GM19372 (cell line): ENCODE measurements around the gene FGF11.
A peak's percentile ranks its signal among the peaks of the same experiment; 100 is the strongest.

ENCODE experiments used
- ATAC-seq: cut with Tn5 transposase; IDR thresholded peaks from one replicate; pipeline ENCODE4 v1.9.1; 2021; ENCODE audit warnings: mild to moderate bottlenecking, low read depth, moderate library complexity; ENCODE audit not compliant: unreplicated experiment

FGF11 gene

DNA sequence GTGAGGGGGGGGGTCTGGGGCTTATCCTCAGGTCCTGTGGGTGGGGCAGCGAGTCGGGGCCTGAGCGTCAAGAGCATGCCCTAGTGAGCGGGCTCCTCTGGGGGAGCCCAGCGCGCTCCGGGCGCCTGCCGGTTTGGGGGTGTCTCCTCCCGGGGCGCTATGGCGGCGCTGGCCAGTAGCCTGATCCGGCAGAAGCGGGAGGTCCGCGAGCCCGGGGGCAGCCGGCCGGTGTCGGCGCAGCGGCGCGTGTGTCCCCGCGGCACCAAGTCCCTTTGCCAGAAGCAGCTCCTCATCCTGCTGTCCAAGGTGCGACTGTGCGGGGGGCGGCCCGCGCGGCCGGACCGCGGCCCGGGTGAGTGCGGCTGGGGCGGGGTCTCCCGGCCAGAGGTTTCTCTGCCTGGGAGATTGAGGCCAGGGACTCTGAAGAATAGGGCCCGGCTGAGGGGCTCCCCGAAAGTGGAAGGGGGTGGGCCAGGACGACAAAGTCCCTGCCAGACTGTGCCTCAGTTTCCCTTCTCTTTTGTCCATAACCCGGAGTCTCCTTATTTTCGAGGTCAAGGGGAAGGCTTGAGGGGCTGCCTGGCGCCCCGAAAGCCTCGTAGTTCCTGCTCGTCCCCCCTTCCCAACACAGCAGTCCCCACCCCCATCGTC lies at the start of gene FGF11:
TSS of gene FGF11 (plus strand) at position 51 of the 651 bp plus-strand sequence. CDS start at position 160, 109 bp downstream.
- ATAC-seq: no peak

DNA sequence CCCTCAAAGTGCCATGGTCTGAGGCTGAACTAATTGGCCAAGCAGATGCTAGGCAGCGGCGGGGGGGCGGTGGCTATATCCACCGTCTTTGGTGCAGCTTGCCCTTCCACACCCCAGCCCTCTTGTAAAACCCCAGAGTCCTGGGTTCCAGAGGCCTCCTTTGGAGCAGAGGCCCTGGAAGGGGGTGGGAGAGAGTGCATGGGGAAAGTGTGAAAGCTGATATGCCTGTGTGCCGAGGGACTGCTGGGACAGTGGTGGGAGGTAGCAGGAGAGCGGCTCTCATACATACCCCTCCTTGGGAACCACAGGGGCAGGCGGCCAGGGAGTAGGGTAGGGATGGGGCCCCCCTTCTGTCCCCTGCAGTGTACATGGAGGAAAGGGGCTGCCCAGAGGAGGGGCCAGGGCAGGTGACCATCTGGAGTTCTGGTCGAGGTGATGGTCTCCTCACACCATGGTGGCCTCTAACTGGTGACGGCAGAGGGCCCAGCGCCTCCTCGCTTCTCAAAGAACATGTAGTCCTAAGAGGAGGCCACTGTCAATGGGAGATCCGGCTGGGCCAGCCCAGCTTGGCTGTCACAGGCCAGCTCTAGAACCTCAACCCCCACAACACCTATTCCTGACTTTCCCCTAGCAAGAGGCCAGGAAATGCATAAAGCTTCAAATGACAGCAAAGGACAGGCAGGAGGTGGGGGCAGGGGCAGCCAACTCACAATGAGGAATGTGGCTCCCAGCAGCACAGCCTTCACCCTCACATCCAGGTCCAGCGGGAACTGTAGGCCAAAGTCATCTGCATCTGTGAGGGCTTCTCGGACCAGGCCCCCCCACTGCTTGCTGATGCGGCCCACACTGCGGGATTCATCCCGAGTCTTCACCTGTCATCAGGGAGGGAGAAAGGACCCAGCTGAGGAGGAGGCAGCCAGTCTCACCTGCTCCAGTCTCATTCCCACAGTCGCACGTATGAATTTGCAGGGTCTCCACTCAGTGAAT lies 49.1 kb upstream of the FGF11 start:
- ATAC-seq: no peak

- no peak for ATAC-seq
Measured at GRCh38 chr17:7391307-7391706, 48.0 kb upstream of the FGF11 start.

DNA sequence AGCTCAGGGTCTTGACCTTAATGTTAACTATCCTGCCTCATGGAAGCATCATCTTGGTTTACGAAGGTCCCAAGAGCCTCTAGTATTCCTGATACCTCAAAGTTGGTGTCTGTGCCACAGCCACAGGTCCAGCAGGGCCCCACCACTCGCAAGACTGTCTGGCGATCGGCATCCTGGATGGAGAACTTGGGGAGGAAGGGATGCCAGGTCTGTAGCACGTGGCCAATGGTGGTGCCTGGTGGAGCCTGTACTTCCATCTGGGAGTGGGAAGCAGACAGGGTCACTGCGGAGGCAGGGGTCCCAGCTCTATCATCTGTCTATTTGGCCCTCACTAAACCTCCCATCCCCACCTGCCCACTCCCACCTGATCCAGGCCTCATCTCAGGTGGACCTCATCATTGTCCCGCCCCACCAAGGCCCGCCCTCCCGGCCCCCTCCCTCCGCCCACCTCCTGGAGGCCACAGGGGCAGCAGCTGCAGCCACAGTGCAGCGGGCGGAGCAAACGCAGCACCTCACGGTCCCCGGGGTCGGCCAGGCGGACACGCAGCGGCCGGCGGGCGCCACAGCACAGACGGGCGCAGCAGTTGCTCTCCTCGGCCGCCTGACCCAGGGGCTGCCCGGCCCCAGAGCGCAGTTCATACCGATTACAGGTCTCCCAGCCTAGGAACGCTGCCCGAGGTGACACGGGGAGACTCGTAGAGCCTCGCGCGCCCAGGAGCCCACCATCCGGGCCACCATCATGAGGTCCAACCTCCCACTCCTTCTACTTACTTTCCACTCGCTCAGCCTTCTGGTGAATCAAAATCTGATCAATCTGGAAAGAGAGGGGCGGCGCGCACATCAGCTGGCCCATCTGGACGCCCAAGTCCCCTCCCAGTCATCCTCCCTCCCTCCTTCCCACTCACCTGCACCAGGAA lies 46.4 kb upstream of the FGF11 start:
- no peak for ATAC-seq

GRCh38 chr17:7393613-7394451 lies 45.5 kb upstream of the FGF11 start:
- peak; percentile 39 for ATAC-seq

DNA sequence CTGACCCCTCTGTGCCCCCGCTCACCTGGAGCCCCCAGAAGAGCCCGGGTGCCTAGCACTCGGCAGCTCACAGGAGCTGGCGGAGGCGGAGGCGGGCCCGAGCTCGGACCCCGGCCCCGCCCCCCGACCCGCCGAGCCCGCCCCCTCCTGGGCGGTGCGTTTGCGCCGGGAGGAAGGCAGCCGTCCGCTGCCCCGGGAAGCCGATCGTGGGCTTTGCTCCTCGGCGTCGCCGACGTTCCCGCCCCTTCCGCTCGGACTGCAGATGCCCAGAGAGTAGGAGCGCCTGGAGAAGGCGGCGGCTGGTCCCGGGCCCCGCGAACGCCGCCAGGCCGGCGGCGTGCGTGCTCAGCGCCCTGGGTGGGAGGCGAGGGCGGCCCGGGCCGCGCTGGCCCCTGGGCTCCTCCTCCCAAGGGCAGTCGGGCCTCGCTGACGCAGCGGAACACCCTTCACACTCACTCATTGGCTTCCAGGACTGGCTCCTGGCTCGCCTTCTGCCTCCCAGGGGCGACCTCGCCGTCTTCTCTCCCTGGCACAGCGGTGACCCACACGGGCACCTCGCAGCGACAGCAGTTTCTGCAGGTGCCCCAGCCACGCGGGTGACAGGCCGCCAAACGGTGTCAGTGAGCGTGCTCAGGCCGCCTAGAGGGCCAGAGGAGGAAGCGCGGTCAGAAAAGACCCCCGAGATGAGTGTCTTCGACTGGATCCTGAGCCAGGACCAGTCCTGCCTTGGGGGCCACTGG lies 44.7 kb upstream of the FGF11 start, which contains the start of gene PLSCR3:
TSS of gene PLSCR3 (minus strand) at position 74 of the 740 bp plus-strand sequence. CDS start 415 bp downstream, outside the sequence.
- peak; percentile 78 for ATAC-seq

- no peak for ATAC-seq
Measured at GRCh38 chr17:7396147-7396546, 43.2 kb upstream of the FGF11 start.

- no peak for ATAC-seq
Measured at GRCh38 chr17:7398612-7399011, 40.7 kb upstream of the FGF11 start.

- ATAC-seq: no peak
Measured at GRCh38 chr17:7403043-7403726, 36.1 kb upstream of the FGF11 start.

- ATAC-seq: peak; percentile 12
Measured at GRCh38 chr17:7403727-7403976, 35.7 kb upstream of the FGF11 start.

- peak; percentile 93 for ATAC-seq
Measured at GRCh38 chr17:7403977-7404736, 35.2 kb upstream of the FGF11 start, which contains the start of gene TMEM256. Gene TMEM256, minus strand, starts transcription at chr17:7404097. Its CDS starts 13 bp downstream, at chr17:7404084.

DNA sequence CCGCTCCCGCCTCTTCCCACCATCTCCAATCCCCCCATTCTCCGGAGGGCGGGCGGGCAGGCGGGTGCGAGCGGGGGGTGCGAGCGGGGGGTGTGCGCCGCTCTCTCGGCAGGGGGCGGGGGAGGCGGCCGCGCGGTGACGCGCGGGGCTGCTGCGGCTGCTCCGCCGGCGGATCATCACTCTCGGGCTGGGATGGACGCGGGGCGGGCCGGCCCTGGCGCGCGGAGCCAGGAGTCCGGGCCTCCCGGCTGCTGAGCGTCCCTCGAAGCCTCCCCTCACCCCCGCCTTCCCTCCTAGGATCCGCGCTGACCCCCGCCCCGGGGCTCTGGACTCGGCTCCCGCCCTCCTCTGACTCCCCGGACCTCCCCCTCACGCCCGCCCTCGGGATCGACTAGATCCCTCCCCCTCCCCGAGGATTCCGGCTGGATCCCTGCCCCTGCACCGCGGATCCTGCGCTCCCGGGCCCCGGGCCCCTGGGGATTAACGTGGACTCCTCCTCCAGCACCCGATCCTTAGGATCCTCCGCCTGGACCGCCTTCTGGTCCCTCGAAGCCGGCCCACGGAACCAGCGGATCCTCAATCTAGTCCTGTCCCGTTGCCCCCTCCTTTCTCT lies 34.5 kb upstream of the FGF11 start:
- no peak for ATAC-seq

DNA sequence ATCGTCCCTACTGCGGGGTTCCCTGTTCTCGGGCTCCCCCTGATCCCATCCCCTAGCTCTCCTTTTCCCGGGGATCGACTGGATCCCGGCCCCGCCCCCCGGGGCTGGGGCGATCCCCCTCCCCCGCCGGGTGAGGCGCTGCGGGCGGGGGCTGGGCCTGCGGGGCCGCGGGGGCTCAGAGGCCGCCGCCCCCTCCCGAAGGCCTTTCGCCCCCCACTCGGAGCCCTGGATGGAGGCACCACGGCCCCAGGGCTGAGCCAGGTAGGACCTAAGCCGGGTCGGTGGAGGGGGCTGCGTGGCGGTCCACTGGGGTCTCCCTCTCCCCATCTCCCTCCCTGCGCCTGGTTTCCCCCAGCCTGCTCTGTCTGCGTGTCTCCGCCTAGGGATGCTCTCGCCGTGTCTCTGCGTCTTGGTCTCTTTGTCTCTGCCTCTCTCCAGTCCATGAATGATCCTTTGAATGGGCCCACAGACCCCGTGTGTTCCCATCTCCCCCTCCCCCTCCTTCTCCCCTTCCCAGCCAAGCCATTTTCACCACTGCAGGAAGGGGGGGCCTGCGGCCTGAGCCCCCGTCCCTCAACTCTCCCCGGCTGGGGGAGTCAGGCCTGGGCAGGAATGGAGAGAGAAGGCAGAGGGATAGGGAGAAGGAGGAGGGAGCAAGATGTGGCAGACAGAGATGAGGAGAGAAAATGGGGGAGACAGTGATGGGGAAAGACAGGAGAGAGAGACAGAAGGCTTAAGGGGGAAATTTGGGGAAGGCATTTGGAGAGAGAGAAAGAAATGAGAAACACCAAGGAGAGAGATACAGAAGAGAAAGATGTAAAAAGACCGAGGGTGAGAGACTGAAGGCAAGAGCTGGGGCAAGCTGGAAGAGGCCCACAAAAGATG lies 33.7 kb upstream of the FGF11 start:
- ATAC-seq: no peak

GRCh38 chr17:7406235-7406825 lies 33.0 kb upstream of the FGF11 start:
- no peak for ATAC-seq

DNA sequence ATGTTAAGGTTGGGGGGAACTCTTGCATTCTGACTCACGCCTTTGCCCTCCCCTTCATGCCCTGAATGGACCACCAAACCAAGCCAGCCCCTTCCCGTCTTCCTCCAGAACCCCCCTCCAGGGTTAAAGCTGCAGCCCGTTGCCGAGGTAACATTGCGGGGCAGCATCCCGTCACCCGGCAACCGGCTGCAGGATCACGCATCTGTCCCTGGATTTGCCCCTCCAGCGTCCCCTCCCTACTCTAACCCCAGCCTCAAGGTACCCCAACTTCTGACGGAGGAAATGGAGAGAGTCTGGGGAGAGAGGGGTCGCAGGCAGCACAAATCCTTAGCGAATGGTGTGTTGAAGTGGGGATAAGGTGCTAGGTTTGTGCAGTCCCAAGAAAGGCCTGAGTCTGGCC lies 32.2 kb upstream of the FGF11 start:
- ATAC-seq: no peak
